Astrocyte (in vitro differentiated cells and primary cell): ENCODE data around the gene TBXAS1. TPM values are rescaled to one million over a fixed set of nuclear protein-coding genes. Genes with fewer than 3 reads are reported as not detected.

ENCODE experiments used
- DNase-seq: peaks from one replicate; pipeline ENCODE4 v3.0.0-alpha.2; 2010; ENCODE audit warnings: low read depth
- FAIRE-seq: peaks from 2 replicates; lab custom pipeline; 2011; peaks lifted over from hg19 to GRCh38; lab: Jason Lieb, UNC
- H2AFZ ChIP-seq: 2 replicates; pipeline ENCODE4 v1.6.0; 2012; ENCODE audit warnings: low read depth, low read length, inconsistent platforms
- H3K27ac ChIP-seq: 2 replicates; pipeline ENCODE4 v1.5.1; 2011; ENCODE audit warnings: low read depth, low read length, inconsistent platforms
- H3K27me3 ChIP-seq: 2 replicates; pipeline ENCODE4 v1.6.0; 2011; ENCODE audit warnings: low read length, inconsistent platforms; ENCODE audit not compliant: insufficient read depth
- H3K36me3 ChIP-seq: 2 replicates; pipeline ENCODE4 v1.5.1; 2011; ENCODE audit warnings: low read length, inconsistent platforms; ENCODE audit not compliant: insufficient read depth
- H3K4me1 ChIP-seq: 2 replicates; pipeline ENCODE4 v1.5.1; 2011; ENCODE audit warnings: low read length, inconsistent platforms; ENCODE audit not compliant: insufficient read depth
- H3K4me2 ChIP-seq: 2 replicates; pipeline ENCODE4 v1.6.0; 2012; ENCODE audit warnings: low read length, inconsistent platforms
- H3K4me3 ChIP-seq: 2 replicates; pipeline ENCODE4 v1.5.1; 2011; ENCODE audit warnings: low read depth, mild to moderate bottlenecking, low read length, inconsistent platforms; ENCODE audit not compliant: insufficient read depth
- H3K79me2 ChIP-seq: 2 replicates; pipeline ENCODE4 v1.6.0; 2012; ENCODE audit warnings: mild to moderate bottlenecking, low read length, inconsistent platforms; ENCODE audit not compliant: insufficient read depth
- H3K9ac ChIP-seq: 2 replicates; pipeline ENCODE4 v1.6.0; 2012; ENCODE audit warnings: mild to moderate bottlenecking, low read length, inconsistent platforms
- H3K9me3 ChIP-seq: 2 replicates; pipeline ENCODE4 v1.5.1; 2012; ENCODE audit warnings: low read depth, mild to moderate bottlenecking, low read length, inconsistent platforms; ENCODE audit not compliant: insufficient read depth
- H4K20me1 ChIP-seq: 2 replicates; pipeline ENCODE4 v1.6.0; 2012; ENCODE audit warnings: low read length, inconsistent platforms; ENCODE audit not compliant: insufficient read depth
- H3K27ac Mint-ChIP-seq: one replicate; pipeline ENCODE4 v1.8.0; 2021; ENCODE audit warnings: mild to moderate bottlenecking, mixed read lengths; ENCODE audit not compliant: unreplicated experiment
- H3K27me3 Mint-ChIP-seq: one replicate; pipeline ENCODE4 v1.8.0; 2021; ENCODE audit warnings: low read depth, mixed read lengths; ENCODE audit not compliant: unreplicated experiment
- H3K36me3 Mint-ChIP-seq: one replicate; pipeline ENCODE4 v1.8.0; 2021; ENCODE audit warnings: low read depth, mixed read lengths; ENCODE audit not compliant: unreplicated experiment
- H3K4me1 Mint-ChIP-seq: one replicate; pipeline ENCODE4 v1.8.0; 2021; ENCODE audit warnings: low read depth, mixed read lengths; ENCODE audit not compliant: unreplicated experiment
- H3K4me3 Mint-ChIP-seq: one replicate; pipeline ENCODE4 v1.8.0; 2021; ENCODE audit warnings: mild to moderate bottlenecking, moderate library complexity, mixed read lengths; ENCODE audit not compliant: unreplicated experiment
- H3K9me3 Mint-ChIP-seq: one replicate; pipeline ENCODE4 v1.8.0; 2021; ENCODE audit warnings: mild to moderate bottlenecking, mixed read lengths; ENCODE audit not compliant: unreplicated experiment
- EZH2 ChIP-seq: IDR thresholded peaks from 2 replicates; pipeline ENCODE4 v1.6.1; 2012; ENCODE audit warnings: mild to moderate bottlenecking, low read length, inconsistent platforms; ENCODE audit not compliant: insufficient read depth
- total RNA-seq: library from RNA; stranded (reverse); gene quantifications from 2 replicates; pipeline ENCODE4 v1.2.1, GENCODE V29; 2021
- TF ChIP-seq, protein P1 (sequence below): IDR thresholded peaks from 2 replicates; pipeline ENCODE4 v1.5.1; 2011; ENCODE audit warnings: low read depth, mild to moderate bottlenecking, inconsistent platforms, low read length, moderate library complexity; ENCODE audit not compliant: insufficient read depth

Gene TBXAS1
- total RNA-seq, 1 donor from 2014 or later = 1.1 TPM

GRCh38 chr7:139982927-139983920 lies 154.2 kb downstream of the TBXAS1 start:
- no peaks in the 10 kb centered on the region for H3K4me1 ChIP-seq
- peaks cover 11% of the 10 kb centered on the region for H3K27me3 ChIP-seq
- Mint-ChIP-seq H3K27me3 (peaks cover 31% of the 10 kb centered on the region), H3K36me3 (no peaks in the 10 kb centered on the region), H3K4me1 (no peaks in the 10 kb centered on the region), H3K4me3 (no peak overlapping the region), H3K9me3 (no peaks in the 10 kb centered on the region), H3K27ac (no peak overlapping the region)
- TF ChIP-seq, protein P1, sequence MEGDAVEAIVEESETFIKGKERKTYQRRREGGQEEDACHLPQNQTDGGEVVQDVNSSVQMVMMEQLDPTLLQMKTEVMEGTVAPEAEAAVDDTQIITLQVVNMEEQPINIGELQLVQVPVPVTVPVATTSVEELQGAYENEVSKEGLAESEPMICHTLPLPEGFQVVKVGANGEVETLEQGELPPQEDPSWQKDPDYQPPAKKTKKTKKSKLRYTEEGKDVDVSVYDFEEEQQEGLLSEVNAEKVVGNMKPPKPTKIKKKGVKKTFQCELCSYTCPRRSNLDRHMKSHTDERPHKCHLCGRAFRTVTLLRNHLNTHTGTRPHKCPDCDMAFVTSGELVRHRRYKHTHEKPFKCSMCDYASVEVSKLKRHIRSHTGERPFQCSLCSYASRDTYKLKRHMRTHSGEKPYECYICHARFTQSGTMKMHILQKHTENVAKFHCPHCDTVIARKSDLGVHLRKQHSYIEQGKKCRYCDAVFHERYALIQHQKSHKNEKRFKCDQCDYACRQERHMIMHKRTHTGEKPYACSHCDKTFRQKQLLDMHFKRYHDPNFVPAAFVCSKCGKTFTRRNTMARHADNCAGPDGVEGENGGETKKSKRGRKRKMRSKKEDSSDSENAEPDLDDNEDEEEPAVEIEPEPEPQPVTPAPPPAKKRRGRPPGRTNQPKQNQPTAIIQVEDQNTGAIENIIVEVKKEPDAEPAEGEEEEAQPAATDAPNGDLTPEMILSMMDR = no peak
- no peak for TF ChIP-seq EZH2
- H3K9me3 ChIP-seq = no peaks in the 10 kb centered on the region
- no peak overlapping the region for H3K4me3 ChIP-seq
- H3K4me2 ChIP-seq = no peak overlapping the region
- no peaks in the 10 kb centered on the region for H3K36me3 ChIP-seq
- no peak overlapping the region for H2AFZ ChIP-seq
- no peak overlapping the region for H3K9ac ChIP-seq
- FAIRE-seq (no peak), DNase-seq (no peak)
- H4K20me1 ChIP-seq = no peaks in the 10 kb centered on the region
- no peaks in the 10 kb centered on the region for H3K79me2 ChIP-seq
- no peak overlapping the region for H3K27ac ChIP-seq

DNA sequence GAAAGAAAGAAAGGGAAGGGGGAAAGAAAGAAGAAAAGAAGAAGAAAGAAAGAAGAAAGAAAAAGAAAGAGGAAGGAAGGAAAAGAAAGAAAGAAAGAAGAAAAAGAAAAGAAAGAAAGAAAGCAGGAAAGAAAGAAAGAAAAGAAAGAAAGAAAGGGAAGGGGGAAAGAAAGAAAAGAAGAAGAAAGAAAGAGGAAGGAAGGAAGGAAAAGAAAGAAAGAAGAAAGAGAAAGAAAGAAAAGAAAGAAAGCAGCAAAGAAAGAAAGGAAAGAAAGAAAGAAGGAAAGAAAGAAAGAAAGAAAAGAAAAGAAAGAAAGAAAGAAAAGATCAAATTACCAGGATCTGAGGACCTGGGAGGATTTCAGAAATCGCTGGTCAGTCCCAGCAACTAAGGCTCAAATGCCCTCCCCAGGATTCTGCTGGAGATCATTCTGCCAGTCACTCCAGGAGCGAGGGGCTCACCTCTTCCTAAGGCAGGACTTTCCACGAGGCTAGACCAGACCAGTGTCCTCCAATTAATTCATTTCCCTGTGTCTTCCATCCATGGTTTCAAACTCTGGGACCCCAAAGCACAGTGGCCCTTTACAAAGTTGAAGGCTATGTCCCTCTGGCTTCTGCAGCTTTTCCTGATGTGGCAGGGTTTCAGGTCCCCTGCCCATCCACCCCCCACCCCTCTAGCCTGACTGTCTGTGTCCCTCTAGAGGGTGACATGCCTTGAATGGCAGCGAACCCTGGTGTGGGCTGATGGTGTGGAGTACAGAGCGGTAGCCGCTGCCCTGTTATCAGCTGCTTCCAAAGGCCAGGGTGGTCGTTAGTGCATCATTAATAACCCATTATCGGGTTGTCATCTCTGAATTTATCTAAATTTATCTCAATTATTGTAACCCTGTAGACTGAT lies 155.8 kb downstream of the TBXAS1 start:
- no peaks in the 10 kb centered on the region for H3K79me2 ChIP-seq
- Mint-ChIP-seq H3K27ac (no peak overlapping the region), H3K4me3 (no peak overlapping the region), H3K27me3 (peaks cover 44% of the 10 kb centered on the region), H3K9me3 (no peaks in the 10 kb centered on the region), H3K36me3 (no peaks in the 10 kb centered on the region), H3K4me1 (no peaks in the 10 kb centered on the region)
- H3K27me3 ChIP-seq = peaks cover 11% of the 10 kb centered on the region
- no peaks in the 10 kb centered on the region for H3K4me1 ChIP-seq
- FAIRE-seq = no peak
- DNase-seq = no peak
- H3K4me3 ChIP-seq = no peak overlapping the region
- no peaks in the 10 kb centered on the region for H3K9me3 ChIP-seq
- no peak overlapping the region for H3K9ac ChIP-seq
- no peaks in the 10 kb centered on the region for H4K20me1 ChIP-seq
- H3K4me2 ChIP-seq = no peak overlapping the region
- no peaks in the 10 kb centered on the region for H3K36me3 ChIP-seq
- TF ChIP-seq EZH2 = no peak
- TF ChIP-seq, protein P1 = no peak
- no peak overlapping the region for H2AFZ ChIP-seq
- no peak overlapping the region for H3K27ac ChIP-seq
